Measurements from ENCODE around the gene EYS. TPM values are rescaled to one million over a fixed set of nuclear protein-coding genes. Genes with fewer than 3 reads are reported as not detected.
"Not testable (repeated sequence)": the region's sequence is repeated elsewhere in the genome, so short reads cannot be mapped to it uniquely, and the experiment has no call there.

The EYS gene
- total RNA-seq, 2 experiments from 2014 or later, result not detected

DNA sequence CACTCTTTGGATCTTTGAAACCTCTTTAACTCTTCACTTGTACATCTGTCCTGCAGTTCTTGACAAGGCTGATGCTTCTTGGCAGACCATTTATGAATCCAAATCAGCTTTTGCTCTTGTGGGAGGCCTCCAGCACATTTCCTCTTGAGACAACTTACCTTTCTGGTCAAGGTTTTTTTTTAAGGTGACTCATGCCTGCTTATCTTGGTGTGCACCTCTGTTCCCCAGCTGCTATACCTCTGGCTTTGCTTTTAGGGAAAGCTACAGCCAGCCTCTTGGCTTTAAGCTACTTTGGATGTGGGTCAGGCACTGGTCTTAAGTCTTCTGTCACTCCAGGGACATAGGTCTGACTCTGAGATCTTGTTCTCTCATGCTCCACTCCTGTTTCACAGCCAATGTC lies 1965.0 kb downstream of the EYS start:
- H3K27ac ChIP-seq (ENCODE audit: low read depth in 1 of 2, low read length in 2 of 2), result no peak overlapping the region
- intact Hi-C loops (cut with DNase I, micrococcal nuclease), result no loop called here
- H3K27me3 ChIP-seq (ENCODE audit: control insufficient read depth in 1 of 2, insufficient read depth in 2 of 2, low read length in 2 of 2), result no peaks in the 10 kb centered on the region
- TF ChIP-seq, protein P1, sequence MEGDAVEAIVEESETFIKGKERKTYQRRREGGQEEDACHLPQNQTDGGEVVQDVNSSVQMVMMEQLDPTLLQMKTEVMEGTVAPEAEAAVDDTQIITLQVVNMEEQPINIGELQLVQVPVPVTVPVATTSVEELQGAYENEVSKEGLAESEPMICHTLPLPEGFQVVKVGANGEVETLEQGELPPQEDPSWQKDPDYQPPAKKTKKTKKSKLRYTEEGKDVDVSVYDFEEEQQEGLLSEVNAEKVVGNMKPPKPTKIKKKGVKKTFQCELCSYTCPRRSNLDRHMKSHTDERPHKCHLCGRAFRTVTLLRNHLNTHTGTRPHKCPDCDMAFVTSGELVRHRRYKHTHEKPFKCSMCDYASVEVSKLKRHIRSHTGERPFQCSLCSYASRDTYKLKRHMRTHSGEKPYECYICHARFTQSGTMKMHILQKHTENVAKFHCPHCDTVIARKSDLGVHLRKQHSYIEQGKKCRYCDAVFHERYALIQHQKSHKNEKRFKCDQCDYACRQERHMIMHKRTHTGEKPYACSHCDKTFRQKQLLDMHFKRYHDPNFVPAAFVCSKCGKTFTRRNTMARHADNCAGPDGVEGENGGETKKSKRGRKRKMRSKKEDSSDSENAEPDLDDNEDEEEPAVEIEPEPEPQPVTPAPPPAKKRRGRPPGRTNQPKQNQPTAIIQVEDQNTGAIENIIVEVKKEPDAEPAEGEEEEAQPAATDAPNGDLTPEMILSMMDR (IDR thresholded peaks at IDR 0.05), result no peak
- ChIA-PET POLR2A (interaction anchor here (0.7 kb wide), 1 partner anchor 243 kb away, joined by 3 read pairs; no protein-coding TSS in a partner anchor), CTCF (no interaction called here)
- Mint-ChIP-seq H3K36me3 (ENCODE audit: low read depth) (no peaks in the 10 kb centered on the region), H3K4me3 (no peak overlapping the region), H3K9me3 (no peaks in the 10 kb centered on the region), H3K4me1 (ENCODE audit: low read depth) (peaks cover 5% of the 10 kb centered on the region), H3K27me3 (no peaks in the 10 kb centered on the region), H3K27ac (no peak overlapping the region)
- H3K4me3 ChIP-seq (ENCODE audit: low read length), result no peak overlapping the region
- ATAC-seq (ENCODE audit: poor library complexity), result no peak
- no peak for DNase-seq
- no peaks in the 10 kb centered on the region for H3K4me1 ChIP-seq (ENCODE audit: insufficient read depth, low read length)
- H3K9me3 ChIP-seq (ENCODE audit: control insufficient read depth in 1 of 2, insufficient read depth in 1 of 2, low read length in 2 of 2), result no peaks in the 10 kb centered on the region
- no peaks in the 10 kb centered on the region for H3K36me3 ChIP-seq (ENCODE audit: insufficient read depth, low read length)

DNA sequence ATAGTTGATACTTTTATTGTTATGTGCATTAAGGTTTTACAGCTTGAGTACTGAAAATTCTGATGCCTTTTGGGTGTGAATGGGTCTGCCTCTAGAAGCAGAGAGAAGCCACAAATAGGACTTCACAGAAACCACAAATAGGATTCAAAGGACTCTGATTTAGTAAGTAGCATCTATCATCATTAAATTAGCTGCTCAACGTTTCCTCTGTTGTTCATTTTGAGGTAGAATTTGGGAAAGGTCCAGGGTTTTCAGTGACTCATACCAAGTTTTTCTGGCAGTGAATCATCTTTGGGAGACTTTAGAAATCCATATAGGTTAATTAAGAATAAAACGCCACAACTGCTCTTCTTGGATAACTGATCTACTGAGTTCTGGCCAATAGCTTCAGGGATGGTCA lies 1966.3 kb downstream of the EYS start:
- ChIA-PET POLR2A (no interaction called here), CTCF (no interaction called here)
- DNase-seq, result no peak
- Mint-ChIP-seq H3K4me3 (no peak overlapping the region), H3K9me3 (no peaks in the 10 kb centered on the region), H3K36me3 (ENCODE audit: low read depth) (no peaks in the 10 kb centered on the region), H3K27me3 (no peaks in the 10 kb centered on the region), H3K4me1 (ENCODE audit: low read depth) (peaks cover 5% of the 10 kb centered on the region), H3K27ac (no peak overlapping the region)
- no peaks in the 10 kb centered on the region for H3K4me1 ChIP-seq (ENCODE audit: insufficient read depth, low read length)
- no peaks in the 10 kb centered on the region for H3K36me3 ChIP-seq (ENCODE audit: insufficient read depth, low read length)
- ATAC-seq (ENCODE audit: poor library complexity), result no peak
- TF ChIP-seq, protein P1 (IDR thresholded peaks at IDR 0.05), result no peak
- H3K9me3 ChIP-seq (ENCODE audit: control insufficient read depth in 1 of 2, insufficient read depth in 1 of 2, low read length in 2 of 2), result no peaks in the 10 kb centered on the region
- H3K27ac ChIP-seq (ENCODE audit: low read depth in 1 of 2, low read length in 2 of 2), result no peak overlapping the region
- no peaks in the 10 kb centered on the region for H3K27me3 ChIP-seq (ENCODE audit: control insufficient read depth in 1 of 2, insufficient read depth in 2 of 2, low read length in 2 of 2)
- intact Hi-C loops (cut with DNase I, micrococcal nuclease), result no loop called here
- H3K4me3 ChIP-seq (ENCODE audit: low read length), result no peak overlapping the region

DNA sequence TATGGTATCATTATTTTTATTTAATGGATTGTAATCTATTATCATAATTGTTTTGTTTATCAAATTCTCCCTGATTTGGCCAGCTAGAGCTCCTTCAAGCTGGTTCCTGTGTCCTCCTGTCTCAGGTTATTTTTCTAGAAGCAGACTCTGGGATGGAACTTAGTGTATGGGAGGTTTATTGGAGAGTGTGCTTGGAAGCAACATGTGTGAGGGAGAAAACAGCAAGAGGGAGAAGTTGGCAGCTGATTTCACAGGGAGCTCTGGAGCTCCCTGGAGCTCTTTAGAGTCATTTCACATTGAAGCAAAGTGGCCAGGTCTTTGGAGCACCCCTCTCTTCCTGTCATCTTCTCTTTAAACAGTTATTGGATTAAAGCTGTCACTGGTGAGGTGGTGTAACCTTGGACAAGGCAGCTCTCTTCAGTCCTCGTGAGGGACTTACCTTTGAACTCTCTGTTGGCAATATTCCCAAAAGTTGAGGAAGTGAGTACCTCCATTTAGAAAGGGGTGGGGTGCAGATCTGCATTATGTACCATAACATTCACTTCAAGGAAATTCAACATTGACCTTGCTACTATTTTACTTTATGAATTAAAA lies 1967.8 kb downstream of the EYS start:
- no peak overlapping the region for H3K4me3 ChIP-seq (ENCODE audit: low read length)
- ChIA-PET POLR2A (no interaction called here), CTCF (no interaction called here)
- H3K27ac Mint-ChIP-seq, result no peak overlapping the region
- H3K27me3 ChIP-seq (ENCODE audit: control insufficient read depth in 1 of 2, insufficient read depth in 2 of 2, low read length in 2 of 2), result no peaks in the 10 kb centered on the region
- H3K9me3 Mint-ChIP-seq, result no peaks in the 10 kb centered on the region
- intact Hi-C loops (cut with DNase I, micrococcal nuclease), result no loop called here
- peaks cover 5% of the 10 kb centered on the region for H3K4me1 Mint-ChIP-seq (ENCODE audit: low read depth)
- H3K36me3 ChIP-seq (ENCODE audit: insufficient read depth, low read length), result no peaks in the 10 kb centered on the region
- no peaks in the 10 kb centered on the region for H3K4me1 ChIP-seq (ENCODE audit: insufficient read depth, low read length)
- no peak overlapping the region for H3K27ac ChIP-seq (ENCODE audit: low read depth in 1 of 2, low read length in 2 of 2)
- H3K4me3 Mint-ChIP-seq, result no peak overlapping the region
- H3K36me3 Mint-ChIP-seq (ENCODE audit: low read depth), result no peaks in the 10 kb centered on the region
- DNase-seq, result no peak
- no peaks in the 10 kb centered on the region for H3K27me3 Mint-ChIP-seq
- no peak for ATAC-seq (ENCODE audit: poor library complexity)
- TF ChIP-seq, protein P1 (IDR thresholded peaks at IDR 0.05), result no peak
- H3K9me3 ChIP-seq (ENCODE audit: control insufficient read depth in 1 of 2, insufficient read depth in 1 of 2, low read length in 2 of 2), result no peaks in the 10 kb centered on the region

DNA sequence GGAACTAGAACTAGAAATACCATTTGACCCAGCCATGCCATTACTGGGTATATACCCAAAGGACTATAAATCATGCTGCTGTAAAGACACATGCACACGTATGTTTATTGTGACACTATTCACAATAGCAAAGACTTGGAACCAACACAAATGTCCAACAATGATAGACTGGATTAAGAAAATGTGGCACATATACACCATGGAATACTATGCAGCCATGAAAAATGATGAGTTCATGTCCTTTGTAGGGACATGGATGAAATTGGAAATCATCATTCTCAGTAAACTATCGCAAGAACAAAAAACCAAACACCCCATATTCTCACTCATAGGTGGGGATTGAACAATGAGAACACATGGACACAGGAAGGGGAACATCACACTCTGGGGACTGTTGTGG lies 1968.8 kb downstream of the EYS start:
- H3K9me3 Mint-ChIP-seq; H3K4me3 Mint-ChIP-seq; POLR2A ChIA-PET; H3K36me3 Mint-ChIP-seq (ENCODE audit: low read depth); H3K27ac ChIP-seq (ENCODE audit: low read depth in 1 of 2, low read length in 2 of 2); H3K27me3 Mint-ChIP-seq; H3K36me3 ChIP-seq (ENCODE audit: insufficient read depth, low read length); H3K4me1 ChIP-seq (ENCODE audit: insufficient read depth, low read length); DNase-seq; CTCF ChIA-PET; H3K27ac Mint-ChIP-seq; ATAC-seq (ENCODE audit: poor library complexity); H3K9me3 ChIP-seq (ENCODE audit: control insufficient read depth in 1 of 2, insufficient read depth in 1 of 2, low read length in 2 of 2); H3K4me1 Mint-ChIP-seq (ENCODE audit: low read depth); H3K27me3 ChIP-seq (ENCODE audit: control insufficient read depth in 1 of 2, insufficient read depth in 2 of 2, low read length in 2 of 2); H3K4me3 ChIP-seq (ENCODE audit: low read length); intact Hi-C loops (cut with DNase I, micrococcal nuclease): not testable (repeated sequence)
